ENCODE results near the gene TMEM9.

DNA sequence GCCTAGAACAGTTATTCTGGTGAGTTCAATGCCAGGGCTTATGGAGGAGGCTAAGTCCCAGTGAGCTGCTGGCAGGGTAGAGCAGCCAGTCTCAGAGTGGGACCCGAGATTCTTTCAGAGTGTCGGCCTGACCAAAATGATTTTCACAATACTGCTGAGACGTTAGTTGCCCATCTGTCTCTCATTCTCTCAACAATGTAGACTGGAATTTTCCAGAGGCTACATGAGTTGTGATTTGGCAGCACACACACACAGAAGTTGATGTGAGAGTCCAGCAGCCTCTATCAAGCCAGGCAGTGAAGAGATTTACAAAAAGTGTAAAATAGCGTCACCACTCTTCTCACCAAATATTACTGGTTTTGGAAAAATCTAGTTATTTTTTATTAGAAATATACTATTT lies 63.7 kb downstream of the TMEM9 start:
- TF ChIP-seq, protein P1, sequence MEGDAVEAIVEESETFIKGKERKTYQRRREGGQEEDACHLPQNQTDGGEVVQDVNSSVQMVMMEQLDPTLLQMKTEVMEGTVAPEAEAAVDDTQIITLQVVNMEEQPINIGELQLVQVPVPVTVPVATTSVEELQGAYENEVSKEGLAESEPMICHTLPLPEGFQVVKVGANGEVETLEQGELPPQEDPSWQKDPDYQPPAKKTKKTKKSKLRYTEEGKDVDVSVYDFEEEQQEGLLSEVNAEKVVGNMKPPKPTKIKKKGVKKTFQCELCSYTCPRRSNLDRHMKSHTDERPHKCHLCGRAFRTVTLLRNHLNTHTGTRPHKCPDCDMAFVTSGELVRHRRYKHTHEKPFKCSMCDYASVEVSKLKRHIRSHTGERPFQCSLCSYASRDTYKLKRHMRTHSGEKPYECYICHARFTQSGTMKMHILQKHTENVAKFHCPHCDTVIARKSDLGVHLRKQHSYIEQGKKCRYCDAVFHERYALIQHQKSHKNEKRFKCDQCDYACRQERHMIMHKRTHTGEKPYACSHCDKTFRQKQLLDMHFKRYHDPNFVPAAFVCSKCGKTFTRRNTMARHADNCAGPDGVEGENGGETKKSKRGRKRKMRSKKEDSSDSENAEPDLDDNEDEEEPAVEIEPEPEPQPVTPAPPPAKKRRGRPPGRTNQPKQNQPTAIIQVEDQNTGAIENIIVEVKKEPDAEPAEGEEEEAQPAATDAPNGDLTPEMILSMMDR (IDR thresholded peaks at IDR 0.05): no peak
- TF ChIP-seq POLR2AphosphoS5 (IDR thresholded peaks at IDR 0.05): no peak
